IPS-15b (cell line): ENCODE measurements around the gene PAQR5.

Experiments used
- H3K27me3 ChIP-seq: one replicate; pipeline ENCODE4 v1.6.1; 2013; ENCODE audit warnings: low read length; ENCODE audit not compliant: control insufficient read depth, insufficient read depth
- H3K36me3 ChIP-seq: one replicate; pipeline ENCODE4 v1.6.1; 2013; ENCODE audit warnings: low read length; ENCODE audit not compliant: control insufficient read depth, insufficient read depth
- H3K4me1 ChIP-seq: one replicate; pipeline ENCODE4 v1.6.1; 2013; ENCODE audit warnings: mild to moderate bottlenecking, low read length; ENCODE audit not compliant: control insufficient read depth, insufficient read depth
- H3K4me3 ChIP-seq: one replicate; pipeline ENCODE4 v1.5.1; 2013; ENCODE audit warnings: low read depth, low read length
- H3K9ac ChIP-seq: one replicate; pipeline ENCODE4 v1.6.1; 2013; ENCODE audit warnings: low read depth, mild to moderate bottlenecking, low read length
- H3K9me3 ChIP-seq: one replicate; pipeline ENCODE4 v1.6.1; 2013; ENCODE audit warnings: mild to moderate bottlenecking, low read length; ENCODE audit not compliant: control insufficient read depth, insufficient read depth

PAQR5 gene

DNA sequence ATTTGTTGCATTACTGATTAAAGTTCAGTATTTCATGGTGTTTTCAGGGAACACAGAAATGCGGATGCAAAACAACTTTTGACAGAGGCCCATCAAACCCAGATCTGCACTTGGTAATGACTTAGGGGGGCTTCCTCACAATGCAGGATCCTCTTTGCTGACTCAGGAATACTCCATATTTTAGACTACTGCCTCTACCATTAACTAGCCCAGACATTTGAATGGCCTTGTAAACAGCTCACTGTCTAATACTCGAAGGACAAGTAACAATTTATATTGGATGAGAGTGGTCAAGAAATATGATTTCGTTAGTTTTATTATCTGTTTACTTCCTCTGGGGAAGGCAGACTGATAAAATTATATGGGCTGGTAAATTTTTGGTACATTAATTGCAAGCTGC is 106.4 kb downstream of the PAQR5 start:
- Histone ChIP-seq H3K9ac (no peak overlapping the region), H3K27me3 (no peaks in the 10 kb centered on the region), H3K4me3 (no peak overlapping the region), H3K9me3 (no peaks in the 10 kb centered on the region), H3K36me3 (no peaks in the 10 kb centered on the region), H3K4me1 (no peaks in the 10 kb centered on the region)

- H3K36me3 ChIP-seq = no peaks in the 10 kb centered on the region
- no peaks in the 10 kb centered on the region for H3K9me3 ChIP-seq
- H3K4me3 ChIP-seq = no peak overlapping the region
- H3K4me1 ChIP-seq = no peaks in the 10 kb centered on the region
- no peak overlapping the region for H3K9ac ChIP-seq
- H3K27me3 ChIP-seq = no peaks in the 10 kb centered on the region
These were observed 109.1 kb downstream of the PAQR5 start for GRCh38 chr15:69407719-69408400.

GRCh38 chr15:69408841-69409240 is 110.1 kb downstream of the PAQR5 start:
- Histone ChIP-seq H3K27me3 (no peaks in the 10 kb centered on the region), H3K4me1 (no peaks in the 10 kb centered on the region), H3K36me3 (no peaks in the 10 kb centered on the region), H3K4me3 (no peak overlapping the region), H3K9ac (no peak overlapping the region), H3K9me3 (no peaks in the 10 kb centered on the region)

- no peaks in the 10 kb centered on the region for H3K4me1 ChIP-seq
- no peak overlapping the region for H3K4me3 ChIP-seq
- no peak overlapping the region for H3K9ac ChIP-seq
- no peaks in the 10 kb centered on the region for H3K27me3 ChIP-seq
- no peaks in the 10 kb centered on the region for H3K9me3 ChIP-seq
- H3K36me3 ChIP-seq = no peaks in the 10 kb centered on the region
These were observed 111.6 kb downstream of the PAQR5 start for GRCh38 chr15:69410248-69410874.

DNA sequence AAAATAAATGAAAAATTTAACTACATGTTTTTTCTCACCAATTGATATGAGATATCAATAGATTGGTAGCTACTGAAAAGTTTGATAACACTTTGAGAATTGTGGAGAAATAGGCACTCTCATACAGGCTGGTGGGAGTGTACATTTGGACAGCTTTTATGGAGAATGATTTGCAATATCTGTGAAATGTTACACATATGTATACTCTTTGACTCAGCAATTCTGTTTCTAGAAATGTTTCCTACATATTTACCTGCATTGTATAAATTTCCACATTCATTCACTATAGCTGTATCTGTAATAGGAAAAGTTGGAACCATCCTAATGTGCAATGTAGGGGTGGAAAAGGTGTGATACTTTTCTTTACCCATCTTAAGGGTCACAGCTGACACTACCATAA is 113.6 kb downstream of the PAQR5 start:
- no peaks in the 10 kb centered on the region for H3K4me1 ChIP-seq
- H3K4me3 ChIP-seq = no peak overlapping the region
- no peak overlapping the region for H3K9ac ChIP-seq
- no peaks in the 10 kb centered on the region for H3K36me3 ChIP-seq
- no peaks in the 10 kb centered on the region for H3K27me3 ChIP-seq
- no peaks in the 10 kb centered on the region for H3K9me3 ChIP-seq

- Histone ChIP-seq H3K27me3 (no peaks in the 10 kb centered on the region), H3K4me3 (no peak overlapping the region), H3K36me3 (no peaks in the 10 kb centered on the region), H3K4me1 (no peaks in the 10 kb centered on the region), H3K9ac (no peak overlapping the region), H3K9me3 (no peaks in the 10 kb centered on the region)
These were observed 114.0 kb downstream of the PAQR5 start for GRCh38 chr15:69412701-69413100.

GRCh38 chr15:69413822-69414700 is 115.3 kb downstream of the PAQR5 start, which contains the start of gene KIF23:
Gene KIF23, plus strand, starts transcription at chr15:69414349. Its CDS starts 117 bp downstream, at chr15:69414466.
- H3K9ac ChIP-seq = peak within 1 kb of the TSS; percentile 67
- H3K9me3 ChIP-seq = no peaks in the 10 kb centered on the region
- H3K36me3 ChIP-seq = peaks cover 2% of the 10 kb centered on the region
- H3K27me3 ChIP-seq = no peaks in the 10 kb centered on the region
- H3K4me3 ChIP-seq = peak within 1 kb of the TSS; percentile 97
- H3K4me1 ChIP-seq = no peaks in the 10 kb centered on the region

- Histone ChIP-seq H3K4me1 (no peaks in the 10 kb centered on the region), H3K9ac (peak overlapping the region; percentile 67), H3K27me3 (no peaks in the 10 kb centered on the region), H3K4me3 (peak overlapping the region; percentile 97), H3K36me3 (peaks cover 2% of the 10 kb centered on the region), H3K9me3 (no peaks in the 10 kb centered on the region)
These were observed 116.0 kb downstream of the PAQR5 start for GRCh38 chr15:69414701-69415167.

GRCh38 chr15:69415381-69415780 is 116.7 kb downstream of the PAQR5 start:
- H3K4me1 ChIP-seq = no peaks in the 10 kb centered on the region
- H3K9me3 ChIP-seq = no peaks in the 10 kb centered on the region
- H3K4me3 ChIP-seq = peak overlapping the region; percentile 97
- peaks cover 2% of the 10 kb centered on the region for H3K36me3 ChIP-seq
- no peaks in the 10 kb centered on the region for H3K27me3 ChIP-seq
- H3K9ac ChIP-seq = no peak overlapping the region

GRCh38 chr15:69417581-69417980 is 118.9 kb downstream of the PAQR5 start:
- Histone ChIP-seq H3K9me3 (no peaks in the 10 kb centered on the region), H3K9ac (no peak overlapping the region), H3K4me1 (no peaks in the 10 kb centered on the region), H3K27me3 (no peaks in the 10 kb centered on the region), H3K4me3 (no peak overlapping the region), H3K36me3 (peaks cover 2% of the 10 kb centered on the region)

DNA sequence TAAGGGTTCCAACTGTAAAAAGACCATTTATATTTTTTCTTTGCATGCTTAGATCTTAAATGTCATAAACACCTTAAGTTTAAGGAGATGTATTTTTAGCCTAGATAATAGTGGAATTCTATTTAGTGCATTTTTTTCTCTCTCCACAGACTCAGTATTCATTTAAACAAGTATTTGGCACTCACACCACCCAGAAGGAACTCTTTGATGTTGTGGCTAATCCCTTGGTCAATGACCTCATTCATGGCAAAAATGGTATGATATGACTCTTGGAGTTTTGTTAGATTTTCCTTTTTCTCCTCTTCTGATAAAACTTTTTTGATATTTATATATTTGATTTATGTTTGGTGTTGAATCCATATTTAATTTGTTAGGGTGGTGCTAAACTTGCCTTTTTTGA is 122.8 kb downstream of the PAQR5 start:
- Histone ChIP-seq H3K4me3 (no peak overlapping the region), H3K9ac (no peak overlapping the region), H3K9me3 (no peaks in the 10 kb centered on the region), H3K36me3 (peaks cover 12% of the 10 kb centered on the region), H3K27me3 (no peaks in the 10 kb centered on the region), H3K4me1 (no peaks in the 10 kb centered on the region)
